NCI-H1436 (cell line): Measurements from ENCODE around the gene HNRNPR.
"Not testable (repeated sequence)": the region's sequence is repeated elsewhere in the genome, so short reads cannot be mapped to it uniquely, and the experiment has no call there.

Source experiments
- DNase-seq: peaks from one replicate; lab custom pipeline; 2025; lab: John Stamatoyannopoulos, UW

Gene HNRNPR

DNA sequence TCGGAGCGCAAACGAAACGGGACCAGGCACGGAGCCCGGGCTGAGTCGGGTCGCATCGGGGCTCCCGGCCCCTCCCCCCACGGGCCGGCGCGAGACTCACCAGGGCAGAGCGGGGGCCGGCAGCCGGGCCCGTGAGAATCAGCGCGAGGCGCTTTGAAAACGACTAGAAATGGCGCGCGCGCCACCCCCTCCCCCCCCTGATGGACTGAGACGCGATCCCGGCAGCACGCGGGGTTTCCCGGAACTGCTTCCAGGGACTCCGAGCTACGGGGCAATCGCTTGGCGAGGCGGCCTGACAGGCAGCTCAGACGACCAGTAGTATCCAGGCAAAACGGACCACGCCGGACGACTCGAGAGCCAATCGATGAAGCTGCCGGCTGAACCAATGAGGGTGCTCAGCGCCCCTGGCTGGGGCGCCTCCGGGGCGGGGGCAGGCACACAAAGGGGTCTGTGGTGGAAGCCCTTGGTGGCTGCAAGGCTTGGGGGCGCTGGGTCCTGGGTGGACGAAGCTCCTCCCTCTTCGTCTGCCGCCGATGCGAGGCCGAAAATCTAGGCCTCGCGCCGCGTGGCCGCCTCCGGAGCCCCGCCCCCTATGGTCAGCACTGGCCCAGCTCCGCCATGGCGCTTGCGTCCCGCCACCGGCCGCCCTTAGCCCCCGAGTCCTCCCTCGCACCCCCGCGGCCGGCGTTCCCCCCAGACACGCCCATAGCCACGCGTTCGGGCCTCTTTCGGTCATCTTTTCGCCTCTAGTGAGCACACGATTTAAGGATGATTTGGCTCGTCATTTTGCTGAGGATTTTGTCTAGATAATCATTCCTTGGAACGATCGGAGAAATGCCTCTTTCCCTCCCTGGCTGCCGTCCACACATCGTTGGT, at the start of gene HNRNPR:
HNRNPR (minus strand) TSS at position 174 of the 876 bp plus-strand sequence. CDS start 3,276 bp downstream, outside the sequence.
- peak; percentile 99 for DNase-seq

DNA sequence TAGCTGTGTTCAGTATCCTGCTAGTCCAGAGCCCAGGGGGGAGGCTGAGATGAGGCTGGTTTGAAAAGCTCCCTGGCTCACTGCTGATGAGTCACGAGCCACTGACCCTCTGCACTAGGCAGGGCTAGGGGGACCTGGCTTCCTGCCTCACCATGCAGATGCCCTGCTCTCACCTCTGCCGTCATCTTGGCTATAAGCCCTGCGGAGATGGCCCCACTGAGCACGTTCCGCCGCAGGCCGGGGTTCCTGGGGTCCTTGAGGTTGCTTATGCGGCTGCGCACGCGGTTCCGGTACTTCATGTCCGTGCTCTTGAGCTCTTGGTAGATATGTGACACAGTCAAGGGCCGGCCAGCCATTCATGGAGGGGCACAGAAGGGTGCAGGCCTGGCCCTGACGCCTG, 49.6 kb upstream of the HNRNPR start:
- DNase-seq, result no peak

DNA sequence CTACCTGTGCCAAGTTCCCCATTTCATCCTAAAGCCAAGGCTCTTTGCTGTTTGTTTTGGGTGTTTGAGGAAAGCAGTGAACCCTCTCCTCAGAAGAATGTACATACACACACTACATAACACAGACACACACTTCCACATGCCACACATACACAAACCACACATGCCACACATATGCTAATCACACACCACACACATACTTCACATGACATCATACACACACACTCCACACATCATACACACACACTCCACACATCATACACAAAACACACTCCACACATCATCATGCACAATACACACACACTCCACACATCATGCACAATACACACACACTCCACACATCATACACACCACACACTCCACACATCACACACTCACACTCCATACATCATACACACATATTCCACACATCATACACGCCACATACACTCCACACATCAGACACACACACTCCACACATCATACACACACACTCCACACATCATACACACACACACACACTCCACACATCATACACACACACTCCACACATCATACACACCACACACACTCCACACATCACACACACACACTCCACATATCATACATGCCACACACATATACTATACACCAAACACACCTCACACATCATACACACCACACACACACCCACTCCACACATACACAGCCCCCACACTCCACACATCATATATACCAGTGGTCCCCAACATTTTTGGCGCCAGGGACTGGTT, 48.2 kb upstream of the HNRNPR start:
- DNase-seq, result no peak

DNA sequence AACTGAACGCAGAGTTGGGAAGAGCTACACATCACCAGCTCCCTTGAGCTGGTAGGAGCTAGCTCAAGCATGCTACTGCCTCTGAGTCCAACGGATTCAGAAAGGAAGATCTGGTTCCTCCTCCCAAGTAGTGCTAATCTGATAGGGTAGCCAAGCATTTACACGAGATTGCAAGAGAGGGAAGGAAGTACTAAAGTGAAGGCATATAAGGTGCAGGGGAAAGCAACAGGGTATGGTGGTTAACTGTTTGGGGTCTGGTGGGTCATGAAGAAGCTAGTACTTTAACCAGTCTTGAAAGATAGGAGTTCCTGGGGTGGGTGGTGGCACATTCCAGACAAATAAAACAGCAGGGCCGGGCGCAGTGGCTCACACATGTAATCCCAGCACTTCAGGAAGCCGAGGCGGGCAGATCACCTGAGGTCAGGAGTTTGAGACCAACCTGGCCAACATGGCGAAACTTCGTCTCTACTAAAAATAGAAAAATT, 45.8 kb upstream of the HNRNPR start:
- DNase-seq, result no peak

DNA sequence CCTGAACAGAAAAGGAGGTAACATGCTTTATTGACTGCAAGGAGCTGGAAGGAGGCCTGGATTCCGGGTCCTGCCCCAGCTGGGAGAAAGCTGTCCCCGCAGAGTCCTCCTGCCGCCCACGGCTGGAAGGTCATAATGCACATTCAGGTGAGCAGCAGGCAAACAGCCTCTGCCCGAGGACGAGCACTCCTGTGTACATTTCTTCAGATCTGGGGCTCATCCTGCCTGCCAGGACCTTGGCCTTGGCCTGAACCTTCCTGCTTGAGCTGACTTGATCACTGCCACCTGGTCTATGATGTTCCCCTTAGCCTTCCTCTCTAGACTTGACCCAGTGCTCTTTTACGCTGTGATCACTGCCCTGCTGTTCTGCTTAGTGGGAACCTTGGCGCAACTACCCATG, 43.4 kb upstream of the HNRNPR start:
- no peak for DNase-seq

DNA sequence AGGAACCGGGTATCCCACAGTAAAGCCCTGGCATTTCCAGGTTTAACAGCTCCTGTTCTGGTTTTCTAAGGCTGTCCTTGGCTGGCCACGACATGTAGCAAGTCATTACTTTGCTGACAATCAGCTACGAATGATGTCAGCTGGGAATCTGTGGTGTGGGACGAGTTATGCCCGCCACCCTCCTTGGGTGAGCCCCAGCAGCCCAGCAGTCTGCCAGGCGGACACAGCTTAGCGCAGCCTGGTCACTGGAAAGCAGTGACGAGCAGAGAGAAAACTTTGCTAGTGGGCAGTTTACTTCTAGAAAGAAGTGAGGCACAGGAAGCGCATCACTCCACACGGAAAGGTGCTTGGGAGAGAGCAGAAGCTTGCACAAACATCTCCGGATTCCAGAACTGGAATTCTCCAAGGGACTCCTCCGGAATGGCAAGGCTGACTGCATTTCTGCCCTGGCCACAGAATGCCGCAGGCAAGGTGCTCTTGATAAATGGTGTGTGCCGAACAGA, 41.1 kb upstream of the HNRNPR start:
- no peak for DNase-seq

DNA sequence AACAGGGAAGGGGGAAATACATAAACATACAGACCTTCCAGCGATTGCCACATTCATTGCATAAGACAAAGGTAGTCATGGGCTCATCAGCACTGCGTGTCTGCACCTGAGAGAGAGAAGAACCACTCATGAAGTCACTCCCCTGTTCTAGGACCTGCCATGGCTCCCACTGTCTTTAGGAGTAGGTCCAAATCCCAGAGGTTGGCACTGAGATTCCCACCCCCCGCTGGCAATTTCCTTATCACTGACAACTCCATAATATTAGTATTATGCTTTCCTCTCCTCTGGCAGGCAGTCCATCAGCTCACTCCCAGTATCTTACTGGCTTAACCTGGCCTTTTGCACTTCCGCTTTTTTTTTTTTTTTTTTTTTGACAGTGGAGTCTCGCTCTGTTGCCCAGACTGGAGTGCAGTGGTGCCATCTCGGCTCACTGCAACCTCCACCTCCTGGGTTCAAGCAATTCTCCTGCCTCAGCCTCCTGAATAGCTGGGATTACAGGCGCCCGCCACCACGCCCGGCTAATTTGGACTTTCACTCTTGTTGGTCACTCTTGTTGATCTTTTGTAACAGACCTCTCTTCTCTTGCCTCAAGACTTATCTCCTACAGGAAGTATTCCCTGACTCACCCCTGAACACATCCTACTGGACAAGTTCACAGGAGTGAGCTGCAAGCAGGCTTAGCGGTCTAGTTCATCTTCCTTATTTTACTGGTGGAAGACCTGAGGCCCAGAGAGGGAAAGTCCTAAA, 40.4 kb upstream of the HNRNPR start:
- DNase-seq, result no peak

DNA sequence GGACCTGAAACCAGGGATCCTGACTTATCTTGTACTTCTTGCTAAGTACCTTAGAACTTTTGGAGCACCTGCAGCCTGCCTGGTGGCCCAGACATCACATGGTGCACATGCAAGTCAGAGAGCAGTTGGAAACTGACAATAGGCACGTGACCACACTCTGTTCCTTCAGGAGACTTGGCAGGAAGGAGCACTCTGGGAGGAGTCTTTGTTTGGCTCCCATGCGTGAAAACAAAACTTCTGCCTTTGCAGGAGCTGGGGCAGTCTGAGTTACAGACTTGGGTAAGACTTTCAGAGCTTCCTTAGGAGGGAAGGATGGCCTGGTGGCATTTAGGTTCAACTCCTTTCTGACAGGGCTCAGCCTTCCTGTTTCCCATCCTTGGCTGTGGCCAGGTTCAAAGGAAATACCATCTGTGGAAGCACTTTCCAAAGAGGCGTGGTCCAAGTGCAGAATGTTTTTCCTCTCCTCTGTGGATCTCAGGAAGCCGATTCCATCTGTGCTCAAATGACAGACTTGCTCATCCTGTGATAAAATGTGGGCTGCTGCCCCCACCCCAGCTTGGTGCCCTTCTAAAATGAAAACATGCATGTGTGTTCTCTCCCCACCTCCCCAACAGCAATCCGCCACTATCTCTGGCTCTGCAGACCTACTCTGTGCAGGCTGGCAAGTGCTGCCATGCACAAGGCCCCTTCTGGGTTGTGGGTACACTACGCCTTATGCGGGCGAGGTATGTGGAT, 39.7 kb upstream of the HNRNPR start:
- DNase-seq, result no peak

DNA sequence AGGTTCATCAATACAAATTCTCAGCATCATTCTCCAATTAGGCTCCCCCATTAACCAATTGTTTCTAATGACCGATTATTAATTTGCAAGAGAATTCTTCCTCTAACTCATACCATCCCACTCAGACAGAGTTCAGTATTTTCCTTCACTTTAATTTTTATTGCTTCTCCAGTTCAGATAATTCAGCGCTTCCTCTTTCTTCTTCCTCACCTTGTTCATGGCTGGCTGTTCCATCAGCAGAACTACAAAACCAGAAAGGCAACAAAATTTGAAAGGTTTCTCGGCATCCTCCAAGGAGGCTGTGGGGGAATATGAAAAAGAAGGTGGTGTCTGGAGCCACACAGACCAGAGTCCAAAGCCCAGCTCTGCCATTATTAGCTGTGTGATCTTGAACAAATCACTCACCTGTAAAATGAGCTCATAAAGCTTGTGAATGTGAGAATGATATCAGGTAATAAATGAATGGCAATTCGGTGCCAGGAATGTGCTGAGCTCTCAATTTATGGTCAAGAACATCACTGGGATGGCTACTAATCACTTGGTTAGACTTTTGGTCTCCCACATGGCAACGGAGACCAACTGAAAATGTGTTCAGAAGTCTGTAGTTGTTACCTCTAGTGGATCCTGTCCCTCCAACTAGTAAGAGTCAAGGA, 37.3 kb upstream of the HNRNPR start:
- no peak for DNase-seq

DNA sequence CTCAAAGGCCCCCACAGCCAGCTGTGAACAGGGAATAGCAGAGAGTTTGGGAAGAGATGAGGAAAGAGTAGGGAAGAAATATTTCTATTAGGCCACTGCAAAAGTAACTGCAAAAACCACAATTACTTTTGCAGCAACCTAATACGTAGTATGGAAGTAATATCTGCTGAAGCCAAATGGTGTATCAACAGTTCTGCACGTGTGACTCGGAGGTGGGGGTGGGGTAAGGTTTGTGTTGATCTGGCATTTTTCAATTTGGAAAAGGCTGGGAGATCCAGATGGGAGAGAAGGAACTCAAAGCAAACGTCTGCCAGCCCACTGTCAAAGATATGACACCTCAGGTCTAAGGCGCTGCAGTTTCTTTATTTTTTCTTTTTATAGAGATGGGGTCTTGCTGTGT, 36.6 kb upstream of the HNRNPR start:
- DNase-seq, result no peak

DNA sequence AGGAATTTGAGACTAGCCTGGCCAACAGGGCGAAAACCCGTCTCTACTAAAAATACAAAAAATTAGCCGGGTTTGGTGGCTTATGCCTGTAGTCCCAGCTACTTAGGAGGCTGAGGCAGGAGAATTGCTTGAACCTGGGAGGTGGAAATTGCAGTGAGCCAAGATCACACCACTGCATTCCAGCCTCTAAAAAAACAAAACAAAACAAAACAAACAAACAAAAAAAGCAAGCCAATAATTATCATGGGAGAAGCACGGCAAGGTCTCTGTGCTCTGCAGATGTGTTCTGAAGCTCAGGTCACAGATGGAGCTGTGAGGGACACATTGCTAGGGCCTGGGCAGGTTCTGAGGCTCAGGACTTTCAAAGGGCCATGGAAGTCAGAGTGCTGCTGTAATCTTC, 36.2 kb upstream of the HNRNPR start:
- not testable (repeated sequence) for DNase-seq

DNA sequence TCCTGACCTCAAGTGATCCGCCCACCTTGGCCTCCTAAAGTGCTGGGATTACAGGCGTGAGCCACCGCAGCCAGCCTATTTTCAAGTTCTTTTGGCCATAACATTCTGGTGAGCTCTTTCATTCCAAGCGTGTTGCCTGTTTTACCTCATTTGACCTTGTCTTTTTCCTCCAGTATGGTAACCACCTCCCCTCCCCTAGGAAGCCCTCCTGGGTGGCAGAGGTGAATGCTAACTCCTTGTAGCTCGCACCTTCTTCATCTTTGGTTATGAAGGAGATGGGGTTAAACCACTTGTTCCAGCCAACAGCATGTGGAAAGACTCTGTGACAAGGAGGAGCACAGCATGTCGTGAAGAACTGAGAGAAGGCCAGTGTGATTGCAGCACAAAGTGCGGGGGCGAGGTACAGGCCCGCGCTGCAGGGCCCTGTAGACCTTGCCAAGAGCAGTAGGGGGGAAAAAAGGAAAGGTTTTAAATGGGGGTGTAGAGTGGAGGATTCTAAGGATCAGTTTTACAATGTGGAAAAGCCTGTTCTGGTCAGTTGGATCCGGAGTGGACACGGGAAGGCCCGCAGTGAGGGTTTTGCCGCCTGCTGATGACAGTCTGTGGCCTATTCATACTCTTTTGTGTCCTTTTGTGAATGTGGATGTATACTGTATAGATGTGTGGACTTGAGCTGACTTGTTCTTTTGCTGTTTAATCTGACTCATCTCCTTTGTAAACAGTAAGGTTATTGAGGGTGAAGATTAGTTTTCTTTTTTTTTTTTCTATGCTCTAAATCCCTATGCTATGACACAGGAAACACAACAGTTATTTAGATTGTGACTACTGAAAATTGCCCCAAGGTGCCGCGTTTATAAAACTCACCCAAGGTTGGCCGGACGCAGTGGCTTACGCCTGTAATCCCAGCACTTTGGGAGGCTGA, 33.1 kb upstream of the HNRNPR start:
- DNase-seq, result no peak

DNA sequence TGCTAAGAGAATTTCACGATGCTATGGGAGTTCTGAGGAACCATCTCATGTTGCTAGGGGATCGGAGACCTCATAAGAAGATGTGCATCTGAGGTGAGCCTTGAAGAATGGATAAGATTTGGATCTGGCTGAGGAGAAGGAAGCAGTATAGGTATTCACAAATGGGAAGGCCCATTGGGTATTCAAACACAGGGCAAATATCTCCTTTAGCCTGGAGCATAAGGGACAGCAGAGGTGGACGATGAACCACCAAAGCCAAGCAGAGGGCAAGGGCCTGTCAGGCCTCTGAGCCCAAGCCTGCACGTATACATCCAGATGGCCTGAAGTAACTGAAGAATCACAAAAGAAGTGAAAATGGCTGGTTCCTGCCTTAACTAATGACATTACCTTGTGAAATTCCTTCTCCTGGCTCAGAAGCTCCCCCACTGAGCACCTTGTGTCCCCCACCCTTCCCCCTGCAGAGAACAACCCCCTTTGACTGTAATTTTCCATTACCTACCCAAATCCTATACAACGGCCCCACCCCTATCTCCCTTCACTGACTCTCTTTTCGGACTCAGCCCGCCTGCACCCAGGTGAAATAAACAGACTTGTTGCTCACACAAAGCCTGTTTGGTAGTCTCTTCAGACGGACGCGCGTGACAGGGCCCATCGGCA, 30.1 kb upstream of the HNRNPR start:
- not testable (repeated sequence) for DNase-seq

DNA sequence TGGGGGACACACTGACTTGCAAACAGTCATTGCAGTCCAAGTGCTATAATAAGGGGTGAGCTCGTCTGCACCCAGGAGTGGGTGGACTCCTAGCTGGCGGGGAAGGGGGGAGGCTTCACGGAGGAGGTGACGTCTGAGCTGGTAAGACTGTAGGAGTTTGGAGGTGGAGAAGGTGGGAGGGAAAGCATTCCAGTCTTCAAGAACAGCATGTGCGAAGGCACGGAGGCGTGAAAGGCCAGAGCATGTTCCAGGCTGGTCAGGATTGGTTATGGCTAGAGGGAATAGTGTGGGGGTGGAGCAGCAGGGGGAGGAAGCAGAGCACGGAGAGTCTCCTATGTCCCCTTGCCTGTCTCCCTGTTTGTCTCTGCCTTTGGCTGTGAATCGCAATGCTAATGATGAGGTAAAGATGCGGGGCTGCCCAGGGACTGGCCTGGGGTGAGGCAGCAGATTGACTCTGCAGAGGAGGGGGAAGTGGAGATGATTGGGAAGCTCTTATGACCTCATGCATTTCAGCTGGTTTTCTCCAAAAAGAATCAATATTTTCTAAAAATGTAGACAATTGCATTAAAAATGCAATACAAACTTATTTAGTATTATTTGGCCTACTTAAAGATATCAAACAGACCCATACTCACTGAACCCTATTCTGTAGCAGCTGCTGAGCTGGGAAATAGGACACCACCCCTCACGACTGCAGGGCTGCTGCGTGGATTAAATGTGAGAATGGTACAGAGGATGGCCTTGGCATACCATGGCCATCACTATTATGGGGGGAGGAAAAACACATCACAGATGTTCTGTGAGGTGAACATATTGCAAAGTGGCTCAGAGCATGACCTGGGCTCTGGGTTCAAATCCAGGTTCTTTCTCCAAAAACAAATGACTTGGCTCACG, 28.1 kb upstream of the HNRNPR start:
- no peak for DNase-seq

DNA sequence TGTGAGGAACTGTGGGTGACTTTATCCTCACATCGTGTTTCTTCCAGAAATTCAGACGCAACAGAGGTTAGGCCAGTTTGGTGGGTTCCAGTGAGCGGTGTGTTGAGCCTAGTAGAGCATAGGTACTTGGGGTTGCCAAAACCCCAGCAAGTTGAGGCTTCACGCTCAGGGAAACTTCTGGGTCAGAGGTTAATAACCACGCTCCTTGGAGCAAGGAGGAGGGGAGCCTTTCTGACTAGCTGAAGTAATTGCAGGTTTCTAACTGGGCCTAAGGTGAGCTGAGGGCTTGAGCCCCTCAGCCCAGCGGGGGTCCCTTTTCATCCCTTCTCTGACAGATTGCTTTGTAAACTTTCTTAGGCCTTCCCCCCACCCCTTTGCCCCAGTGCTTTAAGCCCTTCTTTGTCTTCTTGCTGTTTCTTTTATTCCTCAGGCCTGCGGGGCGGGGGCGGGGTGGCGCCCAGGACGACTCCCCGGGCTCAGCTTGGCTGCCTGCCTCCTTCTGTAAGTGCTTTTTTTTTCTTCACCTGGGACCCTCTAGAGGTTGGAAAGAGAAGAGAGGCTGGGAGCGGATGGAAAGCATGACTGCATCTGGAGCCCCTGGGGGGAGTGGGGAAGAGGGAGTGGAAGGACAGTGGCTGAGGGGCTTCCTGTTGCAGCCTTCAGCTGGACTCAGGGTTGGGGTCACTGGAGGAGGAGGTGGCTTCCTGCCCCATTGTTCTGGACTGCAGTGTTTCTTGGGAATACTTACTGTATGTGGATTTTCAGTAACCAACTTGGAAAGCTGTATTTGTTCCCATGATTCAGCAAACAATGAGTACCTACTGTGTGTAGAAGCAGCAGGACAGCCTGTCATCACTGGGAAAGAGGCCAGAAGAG, 26.9 kb upstream of the HNRNPR start:
- DNase-seq, result peak; percentile 4

DNA sequence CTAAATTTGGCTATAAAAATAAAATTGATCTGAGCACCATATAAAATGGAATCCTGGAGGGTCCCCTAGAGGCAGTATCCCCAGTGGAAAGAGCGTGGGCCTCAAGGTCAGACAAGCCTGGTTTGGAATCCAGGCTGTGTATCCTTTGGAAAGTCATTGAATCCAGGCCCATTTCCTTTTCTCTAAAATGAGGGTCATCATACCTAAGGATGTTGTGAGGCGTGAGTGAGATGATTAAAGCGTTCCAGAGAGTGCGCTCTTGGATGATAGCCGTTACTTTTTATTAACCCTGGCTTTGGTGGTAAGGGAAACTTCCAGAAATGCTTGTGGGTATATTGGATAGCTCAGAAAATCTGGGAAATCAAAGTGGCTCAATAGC, 26.2 kb upstream of the HNRNPR start:
- DNase-seq, result no peak

DNA sequence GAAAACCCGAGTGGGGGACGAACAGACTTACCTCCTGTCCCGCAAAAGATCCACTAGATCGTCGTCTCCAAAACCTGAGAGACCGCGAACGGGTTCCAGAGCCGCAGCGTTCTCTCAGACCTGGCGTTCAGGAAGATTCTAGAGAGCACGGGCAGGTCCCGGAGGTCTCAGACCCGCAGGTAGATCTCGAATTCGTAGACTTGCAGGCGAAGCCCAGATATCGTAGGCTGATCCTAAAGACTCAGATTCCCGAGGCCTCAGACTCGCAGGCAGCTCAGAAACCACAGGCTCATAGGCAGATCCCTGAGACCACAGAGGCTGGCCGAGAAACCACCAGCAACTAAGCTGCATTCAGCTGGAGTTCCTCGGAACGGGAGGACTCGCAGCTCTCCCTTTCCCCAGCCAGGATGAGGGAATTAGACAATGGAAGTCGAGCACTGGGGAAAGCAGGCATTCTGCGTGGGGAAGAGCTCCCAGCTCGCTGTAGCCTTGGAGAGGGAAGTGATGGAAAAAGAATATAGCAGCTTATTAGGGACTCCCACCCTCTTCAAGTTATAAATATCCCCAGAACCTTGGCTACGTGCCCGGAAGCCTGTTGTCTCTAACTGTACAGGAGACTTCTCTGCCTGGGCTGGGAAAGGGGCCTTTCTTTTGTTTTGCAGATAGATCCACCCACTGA, 25.4 kb upstream of the HNRNPR start, which contains the start of gene ZNF436:
ZNF436 (minus strand) TSS at position 502 of the 679 bp plus-strand sequence. CDS start 1,831 bp downstream, outside the sequence.
- DNase-seq, result peak; percentile 77
